H1 (cell line): ENCODE measurements around the gene TDRD3. TPM values are rescaled to one million over a fixed set of nuclear protein-coding genes. Genes with fewer than 3 reads are reported as not detected.

Experiments
- CTCF ChIA-PET: fragments of 300-600 bp; sonication (Branson Sonifier 250); formaldehyde crosslinking; loops from one replicate; lab custom pipeline; 2021; ENCODE audit not compliant: partially characterized antibody; lab: Charles Lee
- POLR2A ChIA-PET: fragments of 300-600 bp; sonication (Branson Sonifier 250); formaldehyde crosslinking; loops from one replicate; lab custom pipeline; 2021; ENCODE audit warnings: inconsistent platforms; ENCODE audit not compliant: partially characterized antibody; lab: Charles Lee
- DNase-seq, 2 experiments: peaks; one replicate each; pipeline versions ENCODE4 v3.0.0 to v3.0.0-alpha.2; 2010 to 2022; ENCODE audit warnings: low spot score in 2 of 2, low read depth in 1 of 2, mixed read lengths in 1 of 2
- FAIRE-seq: peaks from 2 replicates; lab custom pipeline; 2011; peaks lifted over from hg19 to GRCh38; lab: Jason Lieb, UNC
- H2AFZ ChIP-seq: 2 replicates; pipeline ENCODE4 v1.8.1; 2012; ENCODE audit warnings: low read length, inconsistent platforms
- H2AK5ac ChIP-seq: 2 replicates; pipeline ENCODE4 v1.6.1; 2013; ENCODE audit warnings: low read depth, low read length
- H2BK120ac ChIP-seq: replicated peaks from 2 replicates; pipeline ENCODE3; 2013; ENCODE audit warnings: low read depth, low read length, inconsistent platforms
- H2BK12ac ChIP-seq: 2 replicates; pipeline ENCODE4 v1.6.1; 2013; ENCODE audit warnings: low read depth, low read length
- H2BK15ac ChIP-seq: 2 replicates; pipeline ENCODE4 v1.6.1; 2013; ENCODE audit warnings: low read length
- H2BK20ac ChIP-seq: 2 replicates; pipeline ENCODE4 v1.6.1; 2013; ENCODE audit warnings: low read length
- H2BK5ac ChIP-seq: 2 replicates; pipeline ENCODE4 v1.6.1; 2013; ENCODE audit warnings: low read depth, low read length
- H3K14ac ChIP-seq: 2 replicates; pipeline ENCODE4 v1.6.1; 2013; ENCODE audit warnings: inconsistent platforms; ENCODE audit not compliant: insufficient read length
- H3K18ac ChIP-seq: 2 replicates; pipeline ENCODE4 v1.6.1; 2013; ENCODE audit warnings: low read length; ENCODE audit errors: extremely low read depth
- H3K23ac ChIP-seq: 2 replicates; pipeline ENCODE4 v1.6.1; 2013; ENCODE audit warnings: inconsistent platforms; ENCODE audit not compliant: insufficient read length
- H3K23me2 ChIP-seq: 2 replicates; pipeline ENCODE4 v1.6.1; 2013; ENCODE audit warnings: low read depth, low read length
- H3K27ac ChIP-seq: 2 replicates; pipeline ENCODE4 v1.6.1; 2011; ENCODE audit warnings: low read depth, low read length, inconsistent platforms
- H3K27me3 ChIP-seq, 4 experiments: replicated peaks in 1 of 4; 1 replicate in 1 of 4; 2 replicates in 3 of 4; pipeline versions ENCODE4 v1.6.1 to v1.8.1; 2011 to 2013; ENCODE audit warnings: low read length in 3 of 4, mild to moderate bottlenecking in 3 of 4, inconsistent platforms in 2 of 4, mixed read lengths in 2 of 4, moderate library complexity in 1 of 4; ENCODE audit not compliant: control insufficient read depth in 3 of 4, insufficient read depth in 3 of 4; ENCODE audit errors: extremely low read depth in 1 of 4
- H3K36me3 ChIP-seq, 4 experiments: 2 replicates each; pipeline versions ENCODE4 v1.6.1 to v1.8.1; 2011 to 2013; ENCODE audit warnings: mild to moderate bottlenecking in 4 of 4, low read length in 3 of 4, moderate library complexity in 2 of 4, control low read depth in 1 of 4, inconsistent platforms in 1 of 4; ENCODE audit not compliant: insufficient read depth in 4 of 4, control insufficient read depth in 2 of 4
- H3K4ac ChIP-seq: replicated peaks from 2 replicates; pipeline ENCODE3; 2013; ENCODE audit warnings: low read length, low read depth, mixed read lengths, inconsistent platforms; ENCODE audit not compliant: insufficient read length
- H3K4me1 ChIP-seq, 4 experiments: replicated peaks in 1 of 4; 1 replicate in 1 of 4; 2 replicates in 3 of 4; pipeline versions ENCODE4 v1.6.1 to v1.8.1; 2011 to 2013; ENCODE audit warnings: low read length in 3 of 4, inconsistent platforms in 2 of 4, mixed read lengths in 1 of 4; ENCODE audit not compliant: insufficient read depth in 4 of 4, control insufficient read depth in 3 of 4
- H3K4me2 ChIP-seq, 2 experiments: 2 replicates each; pipeline versions ENCODE4 v1.6.1 to v1.8.1; 2011 to 2013; ENCODE audit warnings: low read depth in 2 of 2, low read length in 2 of 2, control low read depth in 1 of 2, inconsistent platforms in 1 of 2, mild to moderate bottlenecking in 1 of 2; ENCODE audit not compliant: insufficient read depth in 1 of 2
- H3K4me3 ChIP-seq, 4 experiments: fragments of 200-600, 300-600 bp in 1 of 4; sonication (generic), shearing (Covaris generic), sonication (Bioruptor Twin) in 1 of 4; 2 replicates each; pipeline versions ENCODE4 v1.5.1 to v1.8.1; 2011 to 2016; ENCODE audit warnings: low read length in 4 of 4, low read depth in 3 of 4, control low read depth in 2 of 4, inconsistent platforms in 2 of 4, mild to moderate bottlenecking in 2 of 4, mixed read lengths in 1 of 4, moderate library complexity in 1 of 4; ENCODE audit not compliant: insufficient read depth in 2 of 4; ENCODE audit errors: extremely low read depth in 1 of 4
- H3K56ac ChIP-seq: replicated peaks from 2 replicates; pipeline ENCODE3; 2013; ENCODE audit warnings: low read depth, mild to moderate bottlenecking, mixed read lengths, low read length, inconsistent platforms; ENCODE audit not compliant: insufficient read length
- H3K79me1 ChIP-seq: 2 replicates; pipeline ENCODE4 v1.6.1; 2013; ENCODE audit warnings: low read depth, low read length, control low read depth
- H3K79me2 ChIP-seq, 2 experiments: 2 replicates each; pipeline versions ENCODE4 v1.6.1 to v1.8.1; 2012 to 2013; ENCODE audit warnings: low read length in 2 of 2, mild to moderate bottlenecking in 2 of 2, inconsistent platforms in 1 of 2; ENCODE audit not compliant: insufficient read depth in 2 of 2, control insufficient read depth in 1 of 2
- H3K9ac ChIP-seq, 4 experiments: replicated peaks in 1 of 4; 1 replicate in 1 of 4; 2 replicates in 3 of 4; pipeline versions ENCODE4 v1.6.1 to v1.8.1; 2011 to 2013; ENCODE audit warnings: low read depth in 3 of 4, low read length in 3 of 4, control low read depth in 2 of 4, mild to moderate bottlenecking in 2 of 4, moderate library complexity in 2 of 4, inconsistent platforms in 1 of 4; ENCODE audit errors: extremely low read depth in 1 of 4
- H3K9me3 ChIP-seq, 2 experiments: 2 replicates each; pipeline versions ENCODE4 v1.6.1 to v1.8.1; 2012 to 2013; ENCODE audit warnings: mild to moderate bottlenecking in 2 of 2, moderate library complexity in 2 of 2, control low read depth in 1 of 2, inconsistent platforms in 1 of 2, low read depth in 1 of 2, low read length in 1 of 2, mixed read lengths in 1 of 2; ENCODE audit not compliant: insufficient read depth in 2 of 2
- H4K20me1 ChIP-seq, 2 experiments: replicated peaks in 1 of 2; 2 replicates each; pipeline versions ENCODE3 to v1.8.1; 2011 to 2013; ENCODE audit warnings: inconsistent platforms in 2 of 2, low read length in 2 of 2, mild to moderate bottlenecking in 1 of 2; ENCODE audit not compliant: insufficient read depth in 2 of 2, control insufficient read depth in 1 of 2
- H4K5ac ChIP-seq: 2 replicates; pipeline ENCODE4 v1.6.1; 2013; ENCODE audit warnings: low read length, low read depth, mixed read lengths, inconsistent platforms; ENCODE audit not compliant: insufficient read length
- H4K8ac ChIP-seq: 2 replicates; pipeline ENCODE4 v1.8.0; 2013; ENCODE audit warnings: mild to moderate bottlenecking, moderate library complexity, low read length, inconsistent platforms; ENCODE audit not compliant: insufficient read depth; ENCODE audit errors: extremely low read depth
- H4K91ac ChIP-seq: replicated peaks from 2 replicates; pipeline ENCODE3; 2013; ENCODE audit warnings: low read length, mixed read lengths, inconsistent platforms; ENCODE audit not compliant: insufficient read length
- EP300 ChIP-seq, 2 experiments: IDR thresholded peaks; 1 replicate in 1 of 2; 2 replicates in 1 of 2; pipeline ENCODE4 v1.6.1; 2011 to 2012; ENCODE audit warnings: low read depth in 2 of 2, low read length in 2 of 2, mild to moderate bottlenecking in 2 of 2, borderline replicate concordance in 1 of 2, inconsistent platforms in 1 of 2, moderate library complexity in 1 of 2
- SIRT6 ChIP-seq: IDR thresholded peaks from one replicate; pipeline ENCODE4 v1.7.1; 2012; ENCODE audit warnings: low read length, inconsistent platforms
- polyA plus RNA-seq, 7 experiments: library from polyadenylated mRNA; depleted of rRNA in 3 of 7; stranded (reverse) in 5 of 7; unstranded in 2 of 7; fragments of >200 nt in 5 of 7; fragments of 200-250 nt in 2 of 7; gene quantifications; 1 replicate in 5 of 7; 2 replicates in 1 of 7; 4 replicates in 1 of 7; pipeline versions ENCODE4 v1.2.1 to v1.2.3, GENCODE V29; 2011 to 2013; ENCODE audit warnings: missing spikeins in 2 of 7, mixed read lengths in 2 of 7
- total RNA-seq: library from RNA; stranded (reverse); fragmentation: NEBNext Ultra II Directional; extraction: Animal tissue kit (Norgen Biotek cat#: 25700); gene quantifications from 2 replicates; pipeline ENCODE4 v1.2.1, GENCODE V29; 2021

TDRD3 gene
- total and polyA plus RNA-seq, 2 of the 8 experiments (the other 6 are each of a cell fraction or from before 2014, with no cell fraction given), result 2.5 to 14.7 TPM

- Histone ChIP-seq H2BK5ac (no peak overlapping the region), H2BK12ac (no peak overlapping the region), H3K9ac (no peak overlapping the region), H3K14ac (no peak overlapping the region), H2BK20ac (no peak overlapping the region), H3K23ac (no peak overlapping the region), H4K20me1 (no peaks in the 10 kb centered on the region), H3K79me2 (no peaks in the 10 kb centered on the region), H2BK15ac (no peak overlapping the region), H3K23me2 (no peaks in the 10 kb centered on the region), H3K18ac (no peak overlapping the region), H3K79me1 (no peaks in the 10 kb centered on the region), H3K56ac (no peak overlapping the region), H3K36me3 (no peaks in the 10 kb centered on the region), H3K9me3 (peaks cover 0 to 4% of the 10 kb centered on the region in 2 experiments; a peak in 1 of 4 replicates), H4K8ac (no peak overlapping the region), H3K27ac (no peak overlapping the region), H3K4me3 (no peak overlapping the region), H3K27me3 (no peaks in the 10 kb centered on the region), H4K5ac (no peak overlapping the region), H3K4me2 (no peak overlapping the region), H2BK120ac (no peak overlapping the region), H2AK5ac (no peak overlapping the region), H2AFZ (no peak overlapping the region), H3K4ac (no peak overlapping the region), H4K91ac (no peak overlapping the region), H3K4me1 (no peaks in the 10 kb centered on the region)
- no peak for DNase-seq
- ChIA-PET POLR2A (no interaction called here), CTCF (interaction anchor here (0.8 to 1.7 kb wide), 7 partner anchors 9 to 145 kb away, joined by 3 to 7 read pairs (median 3); no protein-coding TSS in a partner anchor)
- FAIRE-seq, result no peak
- TF ChIP-seq EP300 (IDR thresholded peaks at IDR 0.05; ENCODE audit: borderline replicate concordance in 1 of 2, low read depth in 2 of 2, low read length in 2 of 2), result no peak
- TF ChIP-seq SIRT6, result no peak
Measured at GRCh38 chr13:60482012-60482411, 85.0 kb downstream of the TDRD3 start.
